NCI-H2227 (cell line): ENCODE results near the gene HTR1E.
"Not testable (repeated sequence)": the region's sequence is repeated elsewhere in the genome, so short reads cannot be mapped to it uniquely, and the experiment has no call there.

Experiments used
- DNase-seq: peaks from one replicate; lab custom pipeline; 2025; ENCODE audit not compliant: unreplicated experiment; lab: John Stamatoyannopoulos, UW

HTR1E gene

GRCh38 chr6:86937219-86938079 is at the start of gene HTR1E:
Gene HTR1E (plus strand): TSS chr6:86937528. CDS start chr6:87015335, 77,807 bp downstream.
- DNase-seq: peak; percentile 26

- no peak for DNase-seq
These were observed 49.0 kb upstream of the HTR1E start for GRCh38 chr6:86888301-86888700.

- DNase-seq: not testable (repeated sequence)
These were observed 40.1 kb upstream of the HTR1E start for GRCh38 chr6:86897265-86897664.

GRCh38 chr6:86913795-86914194 is 23.5 kb upstream of the HTR1E start:
- DNase-seq: no peak

- no peak for DNase-seq
These were observed 20.9 kb upstream of the HTR1E start for GRCh38 chr6:86916393-86916792.

- DNase-seq: not testable (repeated sequence)
These were observed 10.2 kb upstream of the HTR1E start for GRCh38 chr6:86927138-86927537.

- not testable (repeated sequence) for DNase-seq
These were observed 9.5 kb upstream of the HTR1E start for GRCh38 chr6:86927859-86928258.

- DNase-seq: no peak
These were observed 3.0 kb upstream of the HTR1E start for GRCh38 chr6:86934365-86934764.

GRCh38 chr6:86936834-86937218 is 502 bp upstream of the HTR1E start:
- no peak for DNase-seq

GRCh38 chr6:86938814-86939213 is 1.5 kb downstream of the HTR1E start:
- no peak for DNase-seq

GRCh38 chr6:86941461-86941860 is 4.1 kb downstream of the HTR1E start:
- no peak for DNase-seq

GRCh38 chr6:86942769-86943516 is 5.6 kb downstream of the HTR1E start:
- no peak for DNase-seq

- no peak for DNase-seq
These were observed 6.6 kb downstream of the HTR1E start for GRCh38 chr6:86943819-86944407.

GRCh38 chr6:86949771-86950170 is 12.4 kb downstream of the HTR1E start:
- no peak for DNase-seq

GRCh38 chr6:86952991-86953390 is 15.7 kb downstream of the HTR1E start:
- DNase-seq: no peak

- DNase-seq: no peak
These were observed 22.3 kb downstream of the HTR1E start for GRCh38 chr6:86959656-86960055.

GRCh38 chr6:86961455-86962200 is 24.3 kb downstream of the HTR1E start:
- DNase-seq: no peak

- no peak for DNase-seq
These were observed 26.0 kb downstream of the HTR1E start for GRCh38 chr6:86963352-86963751.

GRCh38 chr6:86964029-86964579 is 26.8 kb downstream of the HTR1E start:
- no peak for DNase-seq

- no peak for DNase-seq
These were observed 28.9 kb downstream of the HTR1E start for GRCh38 chr6:86966271-86966670.

- DNase-seq: no peak
These were observed 32.2 kb downstream of the HTR1E start for GRCh38 chr6:86969573-86969972.
